Measurements from ENCODE around the gene FKBP2. TPM values are rescaled to one million over a fixed set of nuclear protein-coding genes. Genes with fewer than 3 reads are reported as not detected.

FKBP2 gene
- total RNA-seq, 3 donors from 2014 or later (not counting 1 experiment from before 2014, with no cell fraction given), result 26.4 to 39.3 (median 30.3) TPM

GRCh38 chr11:64281957-64282770, 41.3 kb downstream of the FKBP2 start:
- H3K9me3 Mint-ChIP-seq, result no peaks in the 10 kb centered on the region
- H3K4me3 ChIP-seq (ENCODE audit: low read length), result no peak overlapping the region
- no peaks in the 10 kb centered on the region for H3K9me3 ChIP-seq (ENCODE audit: control insufficient read depth, insufficient read depth, low read length)
- H3K4me1 Mint-ChIP-seq, result peaks cover 12 to 16% of the 10 kb centered on the region in 2 donors
- H3K27me3 ChIP-seq (ENCODE audit: control insufficient read depth, insufficient read depth, low read length), result no peaks in the 10 kb centered on the region
- H3K27me3 Mint-ChIP-seq (ENCODE audit: low read depth in 2 of 2), result no peaks in the 10 kb centered on the region
- H3K27ac Mint-ChIP-seq, result peak overlapping the region; percentile 94 to 96
- H3K4me1 ChIP-seq (ENCODE audit: control insufficient read depth, insufficient read depth, low read length), result peaks cover 22% of the 10 kb centered on the region
- no peak for TF ChIP-seq CTCF (IDR thresholded peaks at IDR 0.05)
- intact Hi-C loops (cut with micrococcal nuclease), result no loop called here
- H3K36me3 ChIP-seq (ENCODE audit: control insufficient read depth, insufficient read depth, low read length), result peaks cover 7% of the 10 kb centered on the region
- H3K4me3 Mint-ChIP-seq, result no peak overlapping the region
- no peaks in the 10 kb centered on the region for H3K36me3 Mint-ChIP-seq
- no peak overlapping the region for H3K27ac ChIP-seq (ENCODE audit: low read length)
- DNase-seq, result no peak
- WGBS (ENCODE audit: insufficient coverage), result 96% methylated on average over 21 of the region's 22 CpGs
- no peak for ATAC-seq

GRCh38 chr11:64283092-64283491, 42.2 kb downstream of the FKBP2 start:
- DNase-seq, result no peak
- Histone ChIP-seq H3K4me1 (ENCODE audit: control insufficient read depth, insufficient read depth, low read length) (peaks cover 22% of the 10 kb centered on the region), H3K27ac (ENCODE audit: low read length) (no peak overlapping the region), H3K9me3 (ENCODE audit: control insufficient read depth, insufficient read depth, low read length) (no peaks in the 10 kb centered on the region), H3K27me3 (ENCODE audit: control insufficient read depth, insufficient read depth, low read length) (no peaks in the 10 kb centered on the region), H3K36me3 (ENCODE audit: control insufficient read depth, insufficient read depth, low read length) (peaks cover 7% of the 10 kb centered on the region), H3K4me3 (ENCODE audit: low read length) (no peak overlapping the region)
- TF ChIP-seq CTCF (IDR thresholded peaks at IDR 0.05), result no peak
- Mint-ChIP-seq H3K27ac (peak overlapping the region; percentile 94 to 96), H3K9me3 (no peaks in the 10 kb centered on the region), H3K4me3 (peak overlapping the region; percentile 56), H3K4me1 (peaks cover 12 to 16% of the 10 kb centered on the region in 2 donors), H3K27me3 (ENCODE audit: low read depth in 2 of 2) (no peaks in the 10 kb centered on the region), H3K36me3 (no peaks in the 10 kb centered on the region)
- no peak for ATAC-seq
- 93% methylated on average over 3 of the region's 3 CpGs for WGBS (ENCODE audit: insufficient coverage)
- intact Hi-C loops (cut with micrococcal nuclease), result no loop called here

GRCh38 chr11:64284048-64284961, 43.4 kb downstream of the FKBP2 start, which contains the start of gene BAD:
TSS of gene BAD (minus strand) at chr11:64284665. CDS start at chr11:64284368, 297 bp downstream.
- 4% methylated on average over 43 of the region's 44 CpGs for WGBS (ENCODE audit: insufficient coverage)
- Histone ChIP-seq H3K4me3 (ENCODE audit: low read length) (peak within 1 kb of the TSS; percentile 87), H3K4me1 (ENCODE audit: control insufficient read depth, insufficient read depth, low read length) (peaks cover 22% of the 10 kb centered on the region), H3K27ac (ENCODE audit: low read length) (peak within 1 kb of the TSS; percentile 99), H3K9me3 (ENCODE audit: control insufficient read depth, insufficient read depth, low read length) (no peaks in the 10 kb centered on the region), H3K36me3 (ENCODE audit: control insufficient read depth, insufficient read depth, low read length) (no peaks in the 10 kb centered on the region), H3K27me3 (ENCODE audit: control insufficient read depth, insufficient read depth, low read length) (no peaks in the 10 kb centered on the region)
- intact Hi-C loops (cut with micrococcal nuclease), result loop anchor here (1.0 kb wide), 1 partner anchor 77 kb away; no protein-coding TSS in a partner anchor
- Mint-ChIP-seq H3K9me3 (no peaks in the 10 kb centered on the region), H3K36me3 (no peaks in the 10 kb centered on the region), H3K27me3 (ENCODE audit: low read depth in 2 of 2) (no peaks in the 10 kb centered on the region), H3K4me3 (peak within 1 kb of the TSS; percentile 93), H3K4me1 (peaks cover 12 to 16% of the 10 kb centered on the region in 2 donors), H3K27ac (peak within 1 kb of the TSS; percentile 94 to 96)
- no peak for TF ChIP-seq CTCF (IDR thresholded peaks at IDR 0.05)
- ATAC-seq (peak; percentile 76 to 90 (median 78)), DNase-seq (peak; percentile 84 to 94)
